ENCODE data around the gene ADORA1.

The ADORA1 gene

DNA sequence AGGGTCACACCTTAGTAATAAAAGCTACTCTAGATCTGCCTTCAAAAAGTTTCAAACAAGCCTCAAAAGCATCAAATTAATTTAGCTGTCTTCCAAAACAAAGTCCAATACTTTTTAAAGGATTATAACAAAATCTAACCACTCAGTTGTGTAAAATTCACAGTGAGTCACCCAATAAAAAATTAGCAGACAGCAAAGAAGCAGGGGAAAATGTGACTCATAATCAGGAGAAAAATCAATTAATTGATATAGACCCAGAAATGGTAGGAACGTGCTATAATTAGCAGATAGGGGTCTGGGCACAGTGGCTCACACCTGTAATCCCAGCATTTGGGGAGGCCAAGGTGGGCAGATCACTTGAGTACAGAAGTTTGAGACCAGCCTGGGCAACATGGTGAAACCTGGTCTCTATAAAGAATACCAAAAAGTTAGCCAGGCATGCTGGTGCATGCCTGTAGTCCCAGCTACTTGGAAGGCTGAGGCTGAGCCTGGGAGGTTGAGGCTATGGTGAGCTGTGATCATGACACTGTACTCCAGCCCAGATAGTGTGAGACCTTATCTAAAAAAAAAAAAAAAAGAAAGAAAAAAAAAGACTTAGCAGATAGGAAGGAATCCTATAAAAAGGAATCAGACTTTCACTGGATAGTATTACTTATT is 33.6 kb upstream of the ADORA1 start:
- DNase-seq (ENCODE audit: low read depth): no peak
- TF ChIP-seq, protein P1, sequence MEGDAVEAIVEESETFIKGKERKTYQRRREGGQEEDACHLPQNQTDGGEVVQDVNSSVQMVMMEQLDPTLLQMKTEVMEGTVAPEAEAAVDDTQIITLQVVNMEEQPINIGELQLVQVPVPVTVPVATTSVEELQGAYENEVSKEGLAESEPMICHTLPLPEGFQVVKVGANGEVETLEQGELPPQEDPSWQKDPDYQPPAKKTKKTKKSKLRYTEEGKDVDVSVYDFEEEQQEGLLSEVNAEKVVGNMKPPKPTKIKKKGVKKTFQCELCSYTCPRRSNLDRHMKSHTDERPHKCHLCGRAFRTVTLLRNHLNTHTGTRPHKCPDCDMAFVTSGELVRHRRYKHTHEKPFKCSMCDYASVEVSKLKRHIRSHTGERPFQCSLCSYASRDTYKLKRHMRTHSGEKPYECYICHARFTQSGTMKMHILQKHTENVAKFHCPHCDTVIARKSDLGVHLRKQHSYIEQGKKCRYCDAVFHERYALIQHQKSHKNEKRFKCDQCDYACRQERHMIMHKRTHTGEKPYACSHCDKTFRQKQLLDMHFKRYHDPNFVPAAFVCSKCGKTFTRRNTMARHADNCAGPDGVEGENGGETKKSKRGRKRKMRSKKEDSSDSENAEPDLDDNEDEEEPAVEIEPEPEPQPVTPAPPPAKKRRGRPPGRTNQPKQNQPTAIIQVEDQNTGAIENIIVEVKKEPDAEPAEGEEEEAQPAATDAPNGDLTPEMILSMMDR (IDR thresholded peaks at IDR 0.05; ENCODE audit: control insufficient read depth, extremely low read depth, insufficient read depth): no peak
- H3K4me3 ChIP-seq (ENCODE audit: low read depth, low read length): no peak overlapping the region

DNA sequence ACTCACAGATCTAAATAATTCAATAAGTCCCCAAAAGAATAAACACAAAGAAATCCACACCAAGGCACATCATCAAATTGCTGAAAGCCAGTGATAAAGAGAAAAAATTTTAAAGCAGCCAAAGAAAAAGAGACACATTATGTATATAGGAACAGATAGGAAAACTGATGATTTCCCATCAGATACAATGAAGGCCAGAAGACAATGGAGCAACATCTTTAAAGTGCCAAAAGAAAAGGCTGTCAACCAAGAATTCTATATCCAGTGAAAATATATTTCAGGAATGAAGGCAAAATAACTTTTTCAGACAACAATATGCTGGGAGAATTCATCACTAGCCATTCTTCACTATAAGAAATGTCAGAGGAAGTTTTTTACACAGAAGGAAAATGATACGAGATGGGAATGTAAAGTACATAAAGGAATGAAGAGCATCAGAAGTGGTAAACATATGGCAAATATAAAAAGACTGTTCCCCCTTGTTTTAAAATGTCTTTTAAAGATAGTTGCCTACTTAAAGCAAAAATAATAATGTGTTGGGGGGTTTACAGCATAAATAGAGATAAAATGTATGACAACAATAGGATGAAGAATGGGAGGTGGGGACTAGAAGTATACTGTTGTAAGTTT is 32.4 kb upstream of the ADORA1 start:
- no peak overlapping the region for H3K4me3 ChIP-seq (ENCODE audit: low read depth, low read length)
- TF ChIP-seq, protein P1 (IDR thresholded peaks at IDR 0.05; ENCODE audit: control insufficient read depth, extremely low read depth, insufficient read depth): no peak
- DNase-seq (ENCODE audit: low read depth): no peak

DNA sequence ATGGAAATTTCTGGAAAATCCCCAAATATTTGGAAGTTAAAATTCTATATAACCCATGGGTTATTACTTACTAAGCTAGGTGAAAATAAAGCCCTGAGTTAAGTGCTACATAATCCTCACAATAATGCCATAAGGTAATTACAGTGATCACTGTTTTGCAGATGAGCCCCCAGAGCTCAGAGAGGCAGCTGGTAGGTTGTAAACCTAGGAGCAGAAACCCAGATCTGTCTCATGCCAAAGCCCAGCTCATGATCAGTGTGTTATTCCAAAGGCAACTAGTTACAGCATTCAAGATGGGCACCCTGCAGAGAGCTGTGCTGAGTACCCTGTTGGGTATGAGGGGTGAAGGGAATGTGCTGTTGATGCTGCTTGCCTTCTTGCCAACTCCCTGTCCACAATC is 31.0 kb upstream of the ADORA1 start:
- TF ChIP-seq, protein P1 (IDR thresholded peaks at IDR 0.05; ENCODE audit: control insufficient read depth, extremely low read depth, insufficient read depth): no peak
- DNase-seq (ENCODE audit: low read depth): no peak
- H3K4me3 ChIP-seq (ENCODE audit: low read depth, low read length): no peak overlapping the region

DNA sequence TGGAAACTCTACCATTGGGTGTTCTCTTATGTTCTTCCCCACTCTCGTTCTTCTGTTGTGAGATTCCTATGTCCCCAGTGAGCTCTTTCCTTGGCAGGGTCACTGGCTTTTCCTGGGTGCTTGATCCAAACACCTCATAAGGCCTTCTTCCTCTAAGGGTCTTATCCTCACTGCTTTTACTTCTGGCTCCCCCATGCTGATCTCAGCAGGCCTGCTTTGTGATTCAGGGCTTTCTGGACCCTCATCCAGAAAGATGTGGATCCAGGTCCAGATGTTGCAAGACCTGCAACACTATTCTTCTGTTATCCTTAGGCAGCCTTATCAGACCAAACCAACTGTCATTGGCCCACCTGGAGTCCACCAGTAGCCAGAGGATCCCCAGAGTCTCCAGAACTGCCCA is 30.5 kb upstream of the ADORA1 start:
- TF ChIP-seq, protein P1 (IDR thresholded peaks at IDR 0.05; ENCODE audit: control insufficient read depth, extremely low read depth, insufficient read depth): no peak
- no peak overlapping the region for H3K4me3 ChIP-seq (ENCODE audit: low read depth, low read length)
- DNase-seq (ENCODE audit: low read depth): no peak

DNA sequence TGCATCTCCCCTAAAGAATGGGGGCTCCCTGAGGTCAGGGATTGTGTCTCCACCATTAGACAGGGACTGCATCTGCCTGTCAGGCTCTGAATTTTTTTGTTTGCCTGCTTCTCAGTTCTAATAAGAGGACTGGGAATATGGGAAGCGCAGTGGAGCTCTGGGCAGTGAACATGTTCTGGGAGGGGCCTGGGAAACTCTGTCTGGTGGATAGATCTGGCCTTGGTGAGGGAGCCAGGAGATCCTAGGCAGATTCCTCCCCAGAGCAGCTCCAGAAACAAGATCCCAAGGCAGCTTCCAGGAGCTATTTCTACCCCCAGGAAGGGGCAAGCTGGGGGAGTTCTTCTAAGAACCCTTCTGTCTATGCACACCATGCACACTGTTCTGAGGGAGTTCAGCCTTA is 29.1 kb upstream of the ADORA1 start:
- TF ChIP-seq, protein P1 (IDR thresholded peaks at IDR 0.05; ENCODE audit: control insufficient read depth, extremely low read depth, insufficient read depth): no peak
- DNase-seq (ENCODE audit: low read depth): no peak
- no peak overlapping the region for H3K4me3 ChIP-seq (ENCODE audit: low read depth, low read length)

DNA sequence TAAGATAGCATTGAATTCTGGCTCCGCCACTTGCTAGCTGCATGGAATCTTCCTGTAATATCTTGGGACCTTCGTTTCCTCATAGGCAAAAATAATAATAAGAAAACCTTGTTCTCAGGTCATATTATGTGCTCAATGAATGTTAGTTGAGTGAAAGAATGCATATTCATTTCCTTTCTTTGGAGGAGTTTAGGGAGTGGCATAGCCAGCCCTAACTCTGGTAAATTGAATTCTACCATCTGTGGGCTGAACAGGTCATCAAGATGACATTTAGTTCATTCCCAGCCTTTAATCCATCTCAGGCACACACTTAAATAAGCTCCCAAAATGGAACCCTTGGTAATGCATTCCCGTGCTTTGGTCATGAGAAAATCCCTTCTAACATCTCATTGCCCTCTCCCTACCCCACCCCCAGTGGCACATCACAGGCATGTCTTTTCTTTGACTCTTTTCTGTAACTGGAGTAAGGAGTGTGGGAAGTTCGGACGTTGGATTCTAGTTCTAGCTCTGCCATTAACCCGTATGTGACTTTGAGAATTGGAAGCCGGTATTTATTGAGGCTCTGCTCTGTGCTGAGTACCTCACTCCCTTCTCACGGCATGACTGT is 28.5 kb upstream of the ADORA1 start:
- H3K4me3 ChIP-seq (ENCODE audit: low read depth, low read length): no peak overlapping the region
- no peak for DNase-seq (ENCODE audit: low read depth)
- TF ChIP-seq, protein P1 (IDR thresholded peaks at IDR 0.05; ENCODE audit: control insufficient read depth, extremely low read depth, insufficient read depth): no peak
